Neuronal stem cell (in vitro differentiated cells): ENCODE data around the gene TRMO.

Source experiments
- DNase-seq: peaks from one replicate; pipeline ENCODE4 v3.0.0-alpha.2; 2013; ENCODE audit warnings: low spot score
- H2AFZ ChIP-seq: one replicate; pipeline ENCODE4 v1.6.1; 2013; ENCODE audit warnings: mild to moderate bottlenecking, low read length, inconsistent platforms
- H2AK5ac ChIP-seq: 2 replicates; pipeline ENCODE4 v1.6.1; 2013; ENCODE audit warnings: low read depth, mild to moderate bottlenecking, inconsistent platforms, low read length, moderate library complexity, mixed read lengths
- H2BK120ac ChIP-seq: 2 replicates; pipeline ENCODE4 v1.6.1; 2013; ENCODE audit warnings: low read depth, mild to moderate bottlenecking, inconsistent platforms, low read length, moderate library complexity, mixed read lengths
- H2BK12ac ChIP-seq: one replicate; pipeline ENCODE4 v1.6.1; 2013; ENCODE audit warnings: low read length, inconsistent platforms
- H2BK15ac ChIP-seq: 2 replicates; pipeline ENCODE4 v1.6.1; 2013; ENCODE audit warnings: mild to moderate bottlenecking, low read length, inconsistent platforms, mixed read lengths
- H2BK5ac ChIP-seq: one replicate; pipeline ENCODE4 v1.6.1; 2013; ENCODE audit warnings: inconsistent platforms, mild to moderate bottlenecking, low read length, moderate library complexity
- H3K14ac ChIP-seq: one replicate; pipeline ENCODE4 v1.6.1; 2013; ENCODE audit warnings: low read length, inconsistent platforms
- H3K18ac ChIP-seq: 2 replicates; pipeline ENCODE4 v1.6.1; 2013; ENCODE audit warnings: low read length, inconsistent platforms
- H3K23ac ChIP-seq: 2 replicates; pipeline ENCODE4 v1.6.1; 2013; ENCODE audit warnings: low read depth, mild to moderate bottlenecking, mixed read lengths, low read length, inconsistent platforms; ENCODE audit not compliant: poor library complexity
- H3K27ac ChIP-seq: replicated peaks from 3 replicates; pipeline ENCODE4 v1.5.1; 2013; ENCODE audit warnings: low read length, inconsistent platforms
- H3K27me3 ChIP-seq, 3 experiments: 2 replicates each; pipeline ENCODE4 v1.6.1; 2013; ENCODE audit warnings: low read length in 3 of 3, mild to moderate bottlenecking in 2 of 3, inconsistent platforms in 1 of 3, low read depth in 1 of 3, mixed read lengths in 1 of 3, moderate library complexity in 1 of 3; ENCODE audit not compliant: control insufficient read depth in 3 of 3, insufficient read depth in 3 of 3
- H3K36me3 ChIP-seq, 2 donors: replicated peaks in 1 of 2; 2 replicates each; pipeline ENCODE4 v1.6.1; 2013; ENCODE audit warnings: low read length in 2 of 2; ENCODE audit not compliant: control insufficient read depth in 2 of 2, insufficient read depth in 2 of 2
- H3K4ac ChIP-seq: 2 replicates; pipeline ENCODE4 v1.6.1; 2013; ENCODE audit warnings: inconsistent platforms, mild to moderate bottlenecking, low read length, moderate library complexity
- H3K4me1 ChIP-seq, 2 donors: 1 replicate in 1 of 2; 2 replicates in 1 of 2; pipeline ENCODE4 v1.6.1; 2013; ENCODE audit warnings: low read length in 2 of 2, low read depth in 1 of 2; ENCODE audit not compliant: control insufficient read depth in 2 of 2, insufficient read depth in 1 of 2
- H3K4me2 ChIP-seq: one replicate; pipeline ENCODE4 v1.6.1; 2013; ENCODE audit warnings: mild to moderate bottlenecking, low read length, inconsistent platforms; ENCODE audit not compliant: insufficient read depth, poor library complexity, severe bottlenecking
- H3K4me3 ChIP-seq, 2 donors: 2 replicates each; pipeline ENCODE4 v1.5.1; 2013; ENCODE audit warnings: low read length in 2 of 2, mild to moderate bottlenecking in 2 of 2, inconsistent platforms in 1 of 2, moderate library complexity in 1 of 2
- H3K79me1 ChIP-seq: one replicate; pipeline ENCODE4 v1.6.1; 2013; ENCODE audit warnings: low read depth, mild to moderate bottlenecking, inconsistent platforms, low read length, moderate library complexity
- H3K9ac ChIP-seq: one replicate; pipeline ENCODE4 v1.6.1; 2013; ENCODE audit warnings: mild to moderate bottlenecking, low read depth, low read length, inconsistent platforms; ENCODE audit not compliant: poor library complexity
- H3K9me3 ChIP-seq, 2 donors: replicated peaks in 1 of 2; 2 replicates each; pipeline versions ENCODE3 to v1.6.1; 2013; ENCODE audit warnings: low read length in 2 of 2, mild to moderate bottlenecking in 2 of 2, inconsistent platforms in 1 of 2, low read depth in 1 of 2, mixed read lengths in 1 of 2, moderate library complexity in 1 of 2; ENCODE audit not compliant: control insufficient read depth in 2 of 2, insufficient read depth in 1 of 2
- H4K8ac ChIP-seq: one replicate; pipeline ENCODE4 v1.6.1; 2013; ENCODE audit warnings: low read depth, mild to moderate bottlenecking, inconsistent platforms, low read length, moderate library complexity
- H4K91ac ChIP-seq: one replicate; pipeline ENCODE4 v1.6.1; 2013; ENCODE audit warnings: low read length, low read depth, mild to moderate bottlenecking, inconsistent platforms; ENCODE audit not compliant: poor library complexity
- WGBS, 2 donors: extraction: QIAGEN DNeasy Blood & Tissue Kit; methylation state at CpG; one replicate each; pipeline ENCODE4 v1.1.7; 2013; ENCODE audit warnings: missing lambda C conversion rate in 2 of 2, mixed read lengths in 1 of 2; ENCODE audit not compliant: insufficient read length in 2 of 2, insufficient replicate concordance in 1 of 2; ENCODE audit errors: extremely low coverage in 2 of 2; 5-methylcytosine and 5-hydroxymethylcytosine counted together

The TRMO gene

DNA sequence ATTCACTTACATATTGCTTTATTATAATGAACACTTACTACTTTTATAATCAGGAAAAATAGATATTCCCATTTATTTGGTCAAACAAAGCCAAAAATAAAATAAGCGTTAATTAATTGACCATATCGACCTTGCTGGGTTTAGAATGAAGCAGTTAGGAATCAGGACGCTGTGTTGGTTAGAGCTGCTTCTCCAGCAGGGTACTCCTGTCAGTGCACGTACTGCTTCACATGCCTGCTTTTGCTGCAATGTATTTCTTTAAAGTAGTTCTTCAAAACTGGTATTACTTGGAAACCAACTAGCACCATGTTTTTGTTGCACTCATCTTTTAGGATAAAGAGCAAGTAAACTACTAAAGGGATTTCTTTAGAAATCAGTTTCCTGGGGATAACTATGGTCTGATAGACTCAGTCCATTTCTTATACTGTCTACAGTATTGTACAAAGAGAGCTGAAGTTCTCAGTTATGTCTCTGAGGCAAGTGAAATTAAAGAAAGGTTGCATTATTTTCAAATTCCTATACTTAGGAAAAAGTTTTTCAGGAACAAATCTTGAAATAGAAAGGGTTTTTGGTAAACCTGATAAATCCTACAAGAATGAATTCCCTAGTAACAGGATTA, 6.8 kb upstream of the TRMO start:
- H3K4me1 ChIP-seq = no peaks in the 10 kb centered on the region
- H3K18ac ChIP-seq = no peak overlapping the region
- no peak overlapping the region for H3K14ac ChIP-seq
- H3K9me3 ChIP-seq = no peaks in the 10 kb centered on the region
- H3K4ac ChIP-seq = no peak overlapping the region
- no peak overlapping the region for H3K4me2 ChIP-seq
- no peak overlapping the region for H2BK120ac ChIP-seq
- no peak overlapping the region for H2BK5ac ChIP-seq
- H3K36me3 ChIP-seq = no peaks in the 10 kb centered on the region
- H3K27ac ChIP-seq = no peak overlapping the region
- H3K79me1 ChIP-seq = no peaks in the 10 kb centered on the region
- H2BK15ac ChIP-seq = no peak overlapping the region
- WGBS, 2 donors = no CpG with 5 or more reads among the region's 4 CpGs
- no peak overlapping the region for H4K91ac ChIP-seq
- H2BK12ac ChIP-seq = no peak overlapping the region
- no peak for DNase-seq
- no peak overlapping the region for H3K4me3 ChIP-seq
- H3K23ac ChIP-seq = no peak overlapping the region
- no peak overlapping the region for H2AK5ac ChIP-seq
- no peak overlapping the region for H2AFZ ChIP-seq
- no peak overlapping the region for H4K8ac ChIP-seq
- peaks cover 0 to 63% (median 23%) of the 10 kb centered on the region in 3 experiments for H3K27me3 ChIP-seq
- H3K9ac ChIP-seq = no peak overlapping the region

DNA sequence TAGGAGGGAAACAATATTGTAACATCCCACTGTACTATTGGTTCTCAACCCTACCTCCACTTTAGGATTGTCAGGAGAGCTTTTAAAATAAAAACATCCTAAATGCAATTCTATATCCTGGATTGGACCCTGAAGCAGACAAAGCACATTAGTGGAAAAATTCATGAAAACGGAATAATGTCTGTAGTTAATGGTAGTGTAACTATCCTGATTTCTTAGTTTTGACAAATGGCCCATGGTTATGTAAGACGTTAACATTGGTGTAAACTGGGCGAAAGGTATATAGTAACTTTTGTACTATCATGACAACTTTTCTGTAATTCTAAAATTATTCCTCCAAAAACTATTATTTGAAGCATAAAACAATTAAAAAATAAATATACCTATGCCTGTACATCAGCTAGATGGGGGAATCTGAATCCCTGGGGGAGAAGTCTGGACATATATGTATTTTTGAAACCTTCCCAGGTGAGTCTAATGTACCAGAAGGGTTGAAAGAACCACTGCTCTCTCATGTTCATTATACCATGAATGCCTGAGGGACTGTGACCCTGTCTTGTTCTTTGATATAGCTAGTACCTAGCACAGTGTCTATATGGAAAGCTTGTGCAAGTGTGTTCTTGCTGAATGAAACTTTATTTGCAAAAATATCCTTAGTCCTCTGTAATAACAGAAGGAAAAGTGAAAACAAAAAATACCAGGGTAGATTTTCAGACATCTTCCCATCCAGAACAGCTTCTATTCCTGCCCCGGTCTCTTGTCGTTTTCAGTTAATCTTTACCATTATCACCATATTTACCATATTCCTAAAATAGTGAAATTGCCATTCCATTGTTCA, 3.4 kb upstream of the TRMO start:
- no peak overlapping the region for H2BK120ac ChIP-seq
- H3K27ac ChIP-seq = no peak overlapping the region
- H2BK12ac ChIP-seq = no peak overlapping the region
- H3K36me3 ChIP-seq = no peaks in the 10 kb centered on the region
- no peak overlapping the region for H3K9ac ChIP-seq
- no peak overlapping the region for H3K18ac ChIP-seq
- peaks cover 0 to 36% (median 17%) of the 10 kb centered on the region in 3 experiments for H3K27me3 ChIP-seq
- no peak overlapping the region for H3K4me3 ChIP-seq
- no peak overlapping the region for H2AFZ ChIP-seq
- H3K23ac ChIP-seq = no peak overlapping the region
- no CpG with 5 or more reads among the region's 5 CpGs for WGBS, 2 donors
- peaks cover 0 to 2% of the 10 kb centered on the region in 2 donors for H3K4me1 ChIP-seq
- no peak overlapping the region for H2BK5ac ChIP-seq
- no peak overlapping the region for H4K8ac ChIP-seq
- no peak overlapping the region for H2BK15ac ChIP-seq
- no peak overlapping the region for H3K4me2 ChIP-seq
- H4K91ac ChIP-seq = no peak overlapping the region
- no peak overlapping the region for H2AK5ac ChIP-seq
- H3K79me1 ChIP-seq = no peaks in the 10 kb centered on the region
- H3K4ac ChIP-seq = no peak overlapping the region
- H3K14ac ChIP-seq = no peak overlapping the region
- no peaks in the 10 kb centered on the region for H3K9me3 ChIP-seq
- DNase-seq = no peak

DNA sequence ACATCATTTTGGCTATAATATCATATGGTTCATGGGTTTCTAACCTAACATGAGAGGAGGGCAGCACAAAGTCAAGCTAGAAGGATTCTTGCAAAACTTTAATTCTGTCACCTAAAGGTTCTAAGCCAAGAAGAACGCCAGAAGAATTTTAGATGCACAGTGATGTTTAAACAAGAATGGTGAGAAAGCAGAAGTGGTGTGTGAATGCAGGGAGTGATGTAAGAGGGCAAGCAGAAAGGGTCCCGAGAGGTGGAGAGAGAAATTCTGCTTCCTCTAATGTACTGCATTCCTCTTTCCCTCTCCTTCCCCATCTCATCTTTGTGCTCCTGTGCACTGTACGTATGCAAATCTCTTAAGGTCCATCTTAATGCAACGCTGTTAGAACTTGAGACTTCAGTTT, 2.1 kb upstream of the TRMO start:
- Histone ChIP-seq H2BK15ac (no peak overlapping the region), H2BK120ac (no peak overlapping the region), H3K27ac (no peak overlapping the region), H4K91ac (no peak overlapping the region), H2BK5ac (no peak overlapping the region), H2BK12ac (no peak overlapping the region), H3K14ac (no peak overlapping the region), H3K4me3 (no peak overlapping the region), H3K18ac (no peak overlapping the region), H3K4me1 (peaks cover 0 to 2% of the 10 kb centered on the region in 2 donors), H4K8ac (no peak overlapping the region), H3K9me3 (no peaks in the 10 kb centered on the region), H3K36me3 (no peaks in the 10 kb centered on the region), H3K4me2 (no peak overlapping the region), H3K23ac (no peak overlapping the region), H3K79me1 (no peaks in the 10 kb centered on the region), H3K27me3 (peaks cover 0 to 23% (median 12%) of the 10 kb centered on the region in 3 experiments), H2AK5ac (no peak overlapping the region), H3K4ac (no peak overlapping the region), H2AFZ (peak overlapping the region; percentile 90), H3K9ac (no peak overlapping the region)
- DNase-seq = no peak
- WGBS, 2 donors = no CpG with 5 or more reads among the region's 4 CpGs

DNA sequence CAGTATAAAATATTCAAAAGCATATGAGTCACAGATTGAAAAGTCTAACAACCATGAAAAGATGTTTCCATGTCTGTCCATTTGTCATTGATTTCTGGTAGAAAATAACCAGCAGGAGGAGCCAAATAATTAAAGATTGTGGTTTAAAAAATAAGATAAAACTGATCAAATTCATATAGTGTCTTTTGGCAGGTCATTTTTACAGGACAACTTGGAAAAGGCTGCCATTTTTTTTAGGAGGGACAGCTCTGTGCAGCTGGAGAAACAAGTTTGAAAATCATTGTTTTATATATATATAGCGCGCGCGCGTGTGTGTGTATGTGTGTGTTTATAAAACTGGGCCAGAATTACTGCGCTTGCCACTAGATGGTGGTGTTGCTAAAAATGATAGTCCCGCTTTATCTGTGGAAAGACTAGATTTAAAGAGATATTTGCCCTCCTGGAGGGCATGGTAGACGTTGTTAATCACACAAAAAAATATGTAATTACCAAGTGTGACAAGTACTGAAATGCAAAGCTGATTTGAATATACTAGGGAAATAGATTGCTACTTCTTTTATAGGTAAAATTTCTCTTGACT, 1.3 kb upstream of the TRMO start:
- Histone ChIP-seq H3K4me3 (no peak overlapping the region), H3K4me2 (no peak overlapping the region), H3K36me3 (no peaks in the 10 kb centered on the region), H2BK15ac (no peak overlapping the region), H3K4ac (no peak overlapping the region), H3K27ac (no peak overlapping the region), H3K9ac (no peak overlapping the region), H4K91ac (no peak overlapping the region), H3K14ac (no peak overlapping the region), H3K18ac (no peak overlapping the region), H3K23ac (no peak overlapping the region), H2AFZ (peak overlapping the region; percentile 90), H3K9me3 (no peaks in the 10 kb centered on the region), H2BK5ac (no peak overlapping the region), H3K4me1 (peaks cover 0 to 2% of the 10 kb centered on the region in 2 donors), H3K79me1 (no peaks in the 10 kb centered on the region), H2AK5ac (no peak overlapping the region), H3K27me3 (peaks cover 0 to 15% (median 11%) of the 10 kb centered on the region in 3 experiments), H2BK120ac (no peak overlapping the region), H4K8ac (no peak overlapping the region), H2BK12ac (no peak overlapping the region)
- peak; percentile 57 for DNase-seq
- WGBS, 2 donors = no CpG with 5 or more reads among the region's 8 CpGs
